RWPE1 (cell line): ENCODE data around the gene RGS14.

Source experiments
- CTCF ChIA-PET: fragments of 350-600 bp; sonication (Branson Sonifier 250); formaldehyde crosslinking; extraction: SDS; loops from one replicate; lab custom pipeline; 2021; lab: Yijun Ruan, JAX
- POLR2A ChIA-PET: fragments of 400-600 bp; formaldehyde crosslinking; extraction: SDS; loops from one replicate; lab custom pipeline; 2020; ENCODE audit warnings: antibody characterized with exemption; ENCODE audit not compliant: low non-redundant PET; lab: Yijun Ruan, JAX
- DNase-seq: peaks from one replicate; pipeline ENCODE4 v3.0.0; 2012; ENCODE audit warnings: low spot score
- H3K27ac ChIP-seq: fragments of 450-650 bp; 2 replicates; pipeline ENCODE4 v1.5.1; 2017
- TF ChIP-seq, protein P1 (sequence below): fragments of 450-650 bp; conservative IDR thresholded peaks from 2 replicates; pipeline ENCODE4 v1.5.1; 2017; ENCODE audit warnings: low read depth, mild to moderate bottlenecking

The RGS14 gene

GRCh38 chr5:177403102-177403791, 45.5 kb downstream of the RGS14 start:
- TF ChIP-seq, protein P1, sequence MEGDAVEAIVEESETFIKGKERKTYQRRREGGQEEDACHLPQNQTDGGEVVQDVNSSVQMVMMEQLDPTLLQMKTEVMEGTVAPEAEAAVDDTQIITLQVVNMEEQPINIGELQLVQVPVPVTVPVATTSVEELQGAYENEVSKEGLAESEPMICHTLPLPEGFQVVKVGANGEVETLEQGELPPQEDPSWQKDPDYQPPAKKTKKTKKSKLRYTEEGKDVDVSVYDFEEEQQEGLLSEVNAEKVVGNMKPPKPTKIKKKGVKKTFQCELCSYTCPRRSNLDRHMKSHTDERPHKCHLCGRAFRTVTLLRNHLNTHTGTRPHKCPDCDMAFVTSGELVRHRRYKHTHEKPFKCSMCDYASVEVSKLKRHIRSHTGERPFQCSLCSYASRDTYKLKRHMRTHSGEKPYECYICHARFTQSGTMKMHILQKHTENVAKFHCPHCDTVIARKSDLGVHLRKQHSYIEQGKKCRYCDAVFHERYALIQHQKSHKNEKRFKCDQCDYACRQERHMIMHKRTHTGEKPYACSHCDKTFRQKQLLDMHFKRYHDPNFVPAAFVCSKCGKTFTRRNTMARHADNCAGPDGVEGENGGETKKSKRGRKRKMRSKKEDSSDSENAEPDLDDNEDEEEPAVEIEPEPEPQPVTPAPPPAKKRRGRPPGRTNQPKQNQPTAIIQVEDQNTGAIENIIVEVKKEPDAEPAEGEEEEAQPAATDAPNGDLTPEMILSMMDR = no peak
- peak overlapping the region; percentile 78 for H3K27ac ChIP-seq
- CTCF ChIA-PET = interaction anchor here (0.6 to 6.5 kb wide), 44 partner anchors 11 to 743 kb away, joined by 3 to 210 read pairs (median 5); partner anchors contain the start of genes GRK6, LMAN2, MXD3 and PDLIM7
- peak; percentile 69 for DNase-seq
- POLR2A ChIA-PET = interaction anchor here (0.9 to 3.0 kb wide), 10 partner anchors 13 to 92 kb away, joined by 3 to 20 read pairs (median 4); partner anchors contain the start of gene GRK6

DNA sequence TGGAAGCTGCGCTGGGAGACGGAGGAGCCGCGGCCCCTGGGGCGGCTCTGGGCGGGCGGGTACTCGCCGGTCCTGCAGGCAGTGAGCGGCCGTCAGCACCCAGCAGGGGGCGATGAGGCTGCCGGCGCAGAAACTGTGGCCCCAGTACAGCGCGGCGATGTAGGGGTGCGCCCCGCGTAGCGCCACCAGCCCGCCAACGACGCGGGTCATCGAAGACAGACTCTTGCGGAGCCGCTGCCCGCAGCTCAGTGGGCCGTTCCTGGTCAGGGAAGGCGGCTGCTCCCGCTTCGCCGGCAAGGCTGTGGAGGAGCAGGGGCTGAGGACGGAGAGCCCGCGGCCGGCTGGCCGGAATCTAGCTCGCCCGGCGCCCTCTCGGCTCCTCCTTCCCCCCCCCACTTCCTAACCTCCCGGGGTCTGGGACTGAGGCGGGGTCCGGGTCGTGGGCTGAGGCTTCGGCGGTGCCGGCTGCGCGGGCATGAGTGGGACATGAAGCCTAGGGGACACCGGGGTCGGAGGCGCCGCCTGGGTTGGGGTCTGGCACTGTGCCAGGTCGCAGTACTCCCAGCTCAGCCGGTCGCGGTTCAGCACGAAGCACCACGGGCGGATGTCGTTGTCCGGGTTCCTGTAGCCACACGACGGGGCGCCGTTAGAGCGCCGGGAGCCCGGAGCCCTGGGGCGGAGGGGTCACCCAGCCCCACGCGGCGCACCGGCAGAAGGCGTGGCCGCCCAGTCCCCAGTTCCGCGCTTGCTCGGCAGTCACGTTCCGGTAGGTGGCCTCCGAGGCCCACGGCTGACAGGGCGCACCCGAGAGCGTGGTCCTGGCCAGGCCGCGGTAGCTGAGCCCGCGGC, 46.3 kb downstream of the RGS14 start:
- peak; percentile 89 for DNase-seq
- TF ChIP-seq, protein P1 = peak; percentile 79
- peak overlapping the region; percentile 78 for H3K27ac ChIP-seq
- ChIA-PET POLR2A (interaction anchor here (0.6 to 3.0 kb wide), 11 partner anchors 10 to 200 kb away, joined by 3 to 20 read pairs (median 3); partner anchors contain the start of gene GRK6), CTCF (interaction anchor here (0.5 to 6.5 kb wide), 47 partner anchors 10 to 395 kb away, joined by 3 to 210 read pairs (median 4); partner anchors contain the start of genes GRK6, PDLIM7, PRR7 and RGS14)

- peak overlapping the region; percentile 78 for H3K27ac ChIP-seq
- DNase-seq = no peak
- CTCF ChIA-PET = interaction anchor here (0.5 to 6.5 kb wide), 31 partner anchors 10 to 396 kb away, joined by 3 to 210 read pairs (median 5); partner anchors contain the start of genes GRK6, PDLIM7, PRR7 and RGS14
- TF ChIP-seq, protein P1 = no peak; the same call in 1 of the 2 replicates
- POLR2A ChIA-PET = interaction anchor here (0.6 to 3.0 kb wide), 7 partner anchors 10 to 199 kb away, joined by 3 to 20 read pairs (median 3); no protein-coding TSS in a partner anchor
Measured at GRCh38 chr5:177404641-177405179, 47.0 kb downstream of the RGS14 start.

GRCh38 chr5:177405312-177405711, 47.6 kb downstream of the RGS14 start:
- DNase-seq = no peak
- POLR2A ChIA-PET = interaction anchor here (1.1 to 3.0 kb wide), 2 partner anchors 29 to 50 kb away, joined by 3 to 20 read pairs; no protein-coding TSS in a partner anchor
- H3K27ac ChIP-seq = peak overlapping the region; percentile 78
- TF ChIP-seq, protein P1 = no peak
- CTCF ChIA-PET = interaction anchor here (0.6 to 6.5 kb wide), 12 partner anchors 9 to 292 kb away, joined by 3 to 210 read pairs (median 31); partner anchors contain the start of genes GRK6, PDLIM7 and PRR7

GRCh38 chr5:177405805-177406204, 48.1 kb downstream of the RGS14 start:
- no peak for DNase-seq
- CTCF ChIA-PET = interaction anchor here (6.5 kb wide), 2 partner anchors 14 to 51 kb away, joined by 162 to 210 read pairs; no protein-coding TSS in a partner anchor
- POLR2A ChIA-PET = no interaction called here
- TF ChIP-seq, protein P1 = no peak
- H3K27ac ChIP-seq = no peak overlapping the region
